BE2C (cell line): Measurements from ENCODE around the gene DUOX2.
"Not testable (repeated sequence)": the region's sequence is repeated elsewhere in the genome, so short reads cannot be mapped to it uniquely, and the experiment has no call there.

Source experiments
- DNase-seq: peaks from one replicate; pipeline ENCODE4 v3.0.0-alpha.2; 2020
- H3K27me3 ChIP-seq: fragments of 250-450 bp; sonication (Bioruptor Pico); 2 replicates; pipeline ENCODE4 v1.5.1; 2020; ENCODE audit warnings: mild to moderate bottlenecking
- H3K36me3 ChIP-seq: fragments of 250-450 bp; sonication (Bioruptor Pico); 2 replicates; pipeline ENCODE4 v1.5.1; 2020; ENCODE audit warnings: mild to moderate bottlenecking
- H3K4me1 ChIP-seq: fragments of 250-450 bp; sonication (Bioruptor Pico); 2 replicates; pipeline ENCODE4 v1.5.1; 2020
- H3K4me3 ChIP-seq: 2 replicates; pipeline ENCODE4 v1.5.1; 2011; ENCODE audit warnings: low read depth, low read length
- H3K9me3 ChIP-seq: fragments of 250-450 bp; sonication (Bioruptor Pico); 2 replicates; pipeline ENCODE4 v1.5.1; 2020
- TF ChIP-seq, protein P1 (sequence below): IDR thresholded peaks from 2 replicates; pipeline ENCODE4 v1.5.1; 2012; ENCODE audit warnings: mild to moderate bottlenecking, low read depth, low read length

Gene DUOX2

DNA sequence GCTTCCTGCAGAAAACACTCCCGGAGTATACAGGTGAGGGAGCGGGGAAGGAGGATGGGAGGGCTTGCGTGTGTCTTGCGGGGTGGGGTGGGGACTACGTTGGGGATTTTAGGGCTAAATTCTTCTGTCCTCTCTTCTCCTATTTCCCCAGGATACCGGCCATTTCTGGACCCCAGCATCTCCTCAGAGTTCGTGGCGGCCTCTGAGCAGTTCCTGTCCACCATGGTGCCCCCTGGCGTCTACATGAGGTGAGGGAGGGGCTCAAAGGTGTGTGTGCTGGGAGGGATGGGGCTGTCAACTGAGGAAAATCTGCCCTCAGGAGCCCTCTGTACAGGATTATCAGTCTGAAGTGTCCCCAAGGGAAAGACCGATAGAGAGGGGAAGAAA lies 22.4 kb upstream of the DUOX2 start:
- Histone ChIP-seq H3K27me3 (no peaks in the 10 kb centered on the region; the same call in 1 of the 2 replicates), H3K4me3 (no peak overlapping the region), H3K9me3 (no peaks in the 10 kb centered on the region), H3K4me1 (peaks cover 20% of the 10 kb centered on the region), H3K36me3 (no peaks in the 10 kb centered on the region)
- DNase-seq = no peak
- TF ChIP-seq, protein P1, sequence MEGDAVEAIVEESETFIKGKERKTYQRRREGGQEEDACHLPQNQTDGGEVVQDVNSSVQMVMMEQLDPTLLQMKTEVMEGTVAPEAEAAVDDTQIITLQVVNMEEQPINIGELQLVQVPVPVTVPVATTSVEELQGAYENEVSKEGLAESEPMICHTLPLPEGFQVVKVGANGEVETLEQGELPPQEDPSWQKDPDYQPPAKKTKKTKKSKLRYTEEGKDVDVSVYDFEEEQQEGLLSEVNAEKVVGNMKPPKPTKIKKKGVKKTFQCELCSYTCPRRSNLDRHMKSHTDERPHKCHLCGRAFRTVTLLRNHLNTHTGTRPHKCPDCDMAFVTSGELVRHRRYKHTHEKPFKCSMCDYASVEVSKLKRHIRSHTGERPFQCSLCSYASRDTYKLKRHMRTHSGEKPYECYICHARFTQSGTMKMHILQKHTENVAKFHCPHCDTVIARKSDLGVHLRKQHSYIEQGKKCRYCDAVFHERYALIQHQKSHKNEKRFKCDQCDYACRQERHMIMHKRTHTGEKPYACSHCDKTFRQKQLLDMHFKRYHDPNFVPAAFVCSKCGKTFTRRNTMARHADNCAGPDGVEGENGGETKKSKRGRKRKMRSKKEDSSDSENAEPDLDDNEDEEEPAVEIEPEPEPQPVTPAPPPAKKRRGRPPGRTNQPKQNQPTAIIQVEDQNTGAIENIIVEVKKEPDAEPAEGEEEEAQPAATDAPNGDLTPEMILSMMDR = no peak

DNA sequence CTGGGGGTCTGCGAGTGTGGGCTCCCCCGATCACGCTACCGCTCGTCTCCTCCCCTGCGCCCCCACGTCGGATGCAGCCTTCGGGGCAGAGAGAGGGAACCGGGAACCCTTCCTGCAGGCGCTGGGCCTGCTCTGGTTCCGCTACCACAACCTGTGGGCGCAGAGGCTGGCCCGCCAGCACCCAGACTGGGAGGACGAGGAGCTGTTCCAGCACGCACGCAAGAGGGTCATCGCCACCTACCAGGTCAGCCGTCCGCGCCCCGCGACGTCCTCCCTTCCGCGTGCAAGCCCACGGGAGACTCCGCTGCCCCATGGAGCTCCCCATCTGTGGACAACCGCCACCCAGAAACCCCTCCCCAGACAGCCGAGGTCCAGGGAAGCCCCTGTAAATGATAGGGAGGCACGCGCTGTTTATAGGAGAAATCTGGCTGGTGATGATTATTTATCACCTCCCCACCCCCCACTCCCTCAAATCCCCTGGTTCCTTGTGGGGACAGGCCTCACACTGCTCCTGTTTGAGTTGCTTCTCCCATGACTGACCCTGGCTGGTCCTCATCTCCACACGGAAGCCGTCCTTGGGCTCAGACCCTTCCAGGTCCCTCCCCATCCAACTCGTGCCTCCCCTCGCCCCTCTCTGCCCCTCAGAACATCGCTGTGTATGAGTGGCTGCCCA lies 21.9 kb upstream of the DUOX2 start:
- H3K9me3 ChIP-seq, H3K4me3 ChIP-seq, H3K27me3 ChIP-seq, DNase-seq, H3K36me3 ChIP-seq: not testable (repeated sequence)
- peaks cover 22% of the 10 kb centered on the region for H3K4me1 ChIP-seq

DNA sequence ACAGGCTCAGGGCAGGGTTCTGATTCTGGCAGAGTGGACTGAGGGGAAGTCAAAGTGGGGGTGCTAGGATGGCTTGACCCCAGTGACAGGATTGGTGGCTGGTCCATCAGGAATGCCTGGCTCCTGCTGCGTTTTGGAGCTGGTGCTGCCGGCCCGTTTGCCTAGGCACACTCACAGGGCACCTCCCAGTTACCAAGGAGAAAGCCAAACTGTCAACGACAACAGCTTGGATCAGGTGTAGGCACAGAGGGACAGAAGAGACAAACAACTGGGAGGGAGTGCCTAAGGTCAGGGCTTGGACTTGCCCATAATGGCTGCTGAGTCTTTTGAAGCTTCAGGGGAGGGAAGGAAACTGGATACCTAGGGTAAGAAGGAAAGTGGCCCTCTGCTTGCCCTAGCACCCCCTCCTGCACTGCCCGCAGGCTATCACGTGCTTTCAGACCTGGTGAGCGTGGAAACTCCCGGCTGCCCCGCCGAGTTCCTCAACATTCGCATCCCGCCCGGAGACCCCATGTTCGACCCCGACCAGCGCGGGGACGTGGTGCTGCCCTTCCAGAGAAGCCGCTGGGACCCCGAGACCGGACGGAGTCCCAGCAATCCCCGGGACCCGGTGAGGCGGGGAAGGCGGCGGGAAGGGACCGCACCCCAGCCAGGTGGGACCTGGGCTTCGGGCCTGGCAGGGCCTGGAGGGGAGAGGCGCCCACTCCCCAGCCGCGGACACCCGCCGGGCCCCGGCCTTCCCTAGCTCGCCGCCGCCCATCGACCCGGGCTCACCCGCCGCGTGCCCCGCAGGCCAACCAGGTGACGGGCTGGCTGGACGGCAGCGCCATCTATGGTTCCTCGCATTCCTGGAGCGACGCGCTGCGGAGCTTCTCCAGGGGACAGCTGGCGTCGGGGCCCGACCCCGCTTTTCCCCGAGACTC lies 21.0 kb upstream of the DUOX2 start:
- Histone ChIP-seq H3K9me3 (no peaks in the 10 kb centered on the region), H3K4me3 (no peak overlapping the region), H3K36me3 (no peaks in the 10 kb centered on the region), H3K4me1 (peaks cover 22% of the 10 kb centered on the region), H3K27me3 (no peaks in the 10 kb centered on the region; the same call in 1 of the 2 replicates)
- TF ChIP-seq, protein P1 = no peak
- no peak for DNase-seq

DNA sequence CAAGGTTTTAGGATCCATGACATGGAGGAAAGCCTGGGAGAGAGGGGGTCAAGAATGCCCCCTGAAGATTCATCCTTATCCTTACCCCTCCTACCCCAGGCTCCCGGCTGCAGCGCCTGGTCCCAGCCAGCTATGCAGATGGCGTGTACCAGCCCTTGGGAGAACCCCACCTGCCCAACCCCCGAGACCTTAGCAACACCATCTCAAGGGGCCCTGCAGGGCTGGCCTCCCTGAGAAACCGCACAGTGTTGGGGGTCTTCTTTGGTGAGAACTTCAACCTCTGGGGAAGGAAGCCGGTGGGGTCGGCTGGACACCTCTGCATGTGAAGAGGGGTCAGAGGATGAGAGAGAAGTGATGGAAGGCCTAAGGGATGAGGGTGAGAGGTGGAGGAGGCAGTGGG lies 20.1 kb upstream of the DUOX2 start:
- H3K4me3 ChIP-seq = no peak overlapping the region
- H3K4me1 ChIP-seq = peaks cover 22% of the 10 kb centered on the region
- no peak for DNase-seq
- no peaks in the 10 kb centered on the region; the same call in 1 of the 2 replicates for H3K27me3 ChIP-seq
- no peaks in the 10 kb centered on the region for H3K36me3 ChIP-seq
- no peaks in the 10 kb centered on the region for H3K9me3 ChIP-seq
- TF ChIP-seq, protein P1 = no peak

DNA sequence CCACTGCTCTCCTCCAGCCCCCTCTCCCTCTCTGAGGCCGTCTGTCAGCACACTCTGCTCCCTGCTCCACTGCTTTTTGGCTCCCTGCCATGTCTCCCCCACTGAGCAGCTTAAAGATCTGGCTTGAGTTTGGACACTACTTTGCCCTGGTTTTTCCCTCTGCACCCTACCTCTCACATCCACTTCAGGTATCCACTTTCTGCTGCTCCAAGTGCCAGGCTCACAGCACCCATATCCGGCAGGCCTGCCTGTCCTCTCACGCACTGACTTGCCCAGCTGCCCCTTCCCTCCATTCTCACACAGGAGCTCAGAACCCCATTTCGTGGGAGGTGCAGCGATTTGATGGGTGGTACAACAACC lies 19.6 kb upstream of the DUOX2 start:
- no peaks in the 10 kb centered on the region for H3K36me3 ChIP-seq
- H3K9me3 ChIP-seq = no peaks in the 10 kb centered on the region
- H3K4me3 ChIP-seq = no peak overlapping the region
- no peaks in the 10 kb centered on the region; the same call in 1 of the 2 replicates for H3K27me3 ChIP-seq
- peaks cover 22% of the 10 kb centered on the region for H3K4me1 ChIP-seq
- TF ChIP-seq, protein P1 = no peak
- DNase-seq = peak; percentile 88

DNA sequence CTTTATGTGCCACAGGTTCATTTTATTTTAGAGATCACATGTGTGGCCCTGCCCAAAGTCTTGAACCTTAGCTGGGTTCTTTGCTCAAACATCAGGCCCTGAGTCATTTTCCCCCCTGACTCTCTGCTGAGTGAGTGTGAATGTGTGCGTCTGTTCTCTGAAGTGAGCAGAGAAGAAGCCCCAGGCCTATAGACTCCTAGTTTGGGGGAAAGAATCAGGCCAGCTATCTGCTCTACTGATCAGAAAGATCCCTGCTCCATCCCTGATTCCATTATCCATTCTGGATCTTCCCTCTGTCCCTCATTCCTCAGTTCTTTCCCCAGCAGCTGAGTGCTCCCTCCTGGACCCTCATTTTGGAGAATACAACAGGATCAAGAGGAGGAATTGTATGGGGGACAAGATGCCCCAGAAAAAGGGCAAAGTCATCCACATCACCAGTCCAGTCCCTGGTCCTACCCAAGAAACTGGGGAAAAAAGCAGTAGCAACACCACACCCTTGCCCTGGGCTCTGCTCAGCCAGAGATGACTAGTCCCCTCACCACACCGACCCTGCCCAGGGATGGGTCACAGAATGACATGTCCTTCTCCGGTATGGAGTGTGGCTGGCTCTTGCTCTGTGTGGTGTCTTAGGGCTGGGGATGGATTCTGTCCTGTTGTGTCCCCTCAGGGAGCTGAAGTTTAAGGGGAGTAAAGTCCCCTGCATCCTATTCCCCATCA lies 19.0 kb upstream of the DUOX2 start:
- H3K4me3 ChIP-seq = no peak overlapping the region
- no peaks in the 10 kb centered on the region for H3K9me3 ChIP-seq
- no peak for DNase-seq
- no peaks in the 10 kb centered on the region; the same call in 1 of the 2 replicates for H3K27me3 ChIP-seq
- TF ChIP-seq, protein P1 = no peak
- peaks cover 22% of the 10 kb centered on the region for H3K4me1 ChIP-seq
- no peaks in the 10 kb centered on the region for H3K36me3 ChIP-seq
